ENCODE data around the gene NQO2. TPM values are rescaled to one million over a fixed set of nuclear protein-coding genes. Genes with fewer than 3 reads are reported as not detected.

NQO2 gene
- total RNA-seq, 1 experiment from 2014 or later = 45.7 TPM

DNA sequence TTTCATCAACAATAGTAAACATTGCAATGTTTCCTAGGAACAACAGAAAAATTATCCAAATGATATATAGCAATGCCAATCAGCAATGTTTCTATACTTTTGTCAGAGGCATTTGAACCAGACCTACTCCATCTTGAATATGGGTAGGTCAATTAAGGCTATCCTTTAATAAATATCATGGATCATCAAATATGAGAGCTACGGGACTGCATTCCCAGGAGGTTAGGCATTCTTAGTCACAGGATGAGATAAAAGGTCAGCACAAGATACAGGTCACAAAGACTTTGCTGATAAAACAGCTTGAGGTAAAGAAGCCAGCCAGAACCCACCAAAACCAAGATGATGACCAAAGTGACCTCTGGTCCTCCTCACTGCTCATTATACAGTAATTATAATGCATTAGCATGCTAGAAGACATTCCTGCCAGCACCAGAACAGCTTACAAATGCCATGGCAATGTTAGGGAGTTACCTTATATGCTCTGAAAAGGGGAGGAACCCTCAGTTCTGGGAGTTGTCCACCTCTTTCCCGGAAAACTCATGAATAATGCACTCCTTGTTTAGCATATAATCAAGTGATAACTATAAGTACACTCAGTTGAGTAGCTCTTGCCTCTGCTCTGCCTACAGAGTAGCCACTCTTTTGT is 19.8 kb upstream of the NQO2 start:
- DNase-seq (ENCODE audit: low read depth, low spot score) = no peak
- ChIA-PET POLR2A (interaction anchor here (0.7 kb wide), 1 partner anchor 38 kb away, joined by 3 read pairs; no protein-coding TSS in a partner anchor), CTCF (no interaction called here)
- H3K27me3 ChIP-seq (ENCODE audit: control insufficient read depth, insufficient read depth, low read length) = no peaks in the 10 kb centered on the region
- in situ Hi-C loops (cut with HindIII; ENCODE audit: low pct_unique_long_range_greater_than_20kb, low sequenced_read_pairs) (no loop called here), intact Hi-C loops (cut with micrococcal nuclease; ENCODE audit: unreplicated experiment) (no loop called here)
- no peak overlapping the region for H3K4me3 ChIP-seq (ENCODE audit: low read depth in 2 of 2, low read length in 2 of 2)
- no TSS peak for BruUV-seq (replicated peaks)
- no peaks in the 10 kb centered on the region for H3K36me3 ChIP-seq (ENCODE audit: control insufficient read depth, insufficient read depth, low read length)
- TF ChIP-seq POLR2AphosphoS5 (IDR thresholded peaks at IDR 0.05; ENCODE audit: low read depth, low read length) (no peak), REST (IDR thresholded peaks at IDR 0.05; ENCODE audit: insufficient read depth in 1 of 2, low read depth in 2 of 2, low read length in 1 of 2) (no peak)
- 0 out of 2 replicates have a peak, but pooled peaks have one; percentile 7 for ATAC-seq
- no peak overlapping the region for H3K27ac ChIP-seq (ENCODE audit: low read length)
- peaks cover 6% of the 10 kb centered on the region; the same call in 1 of the 2 replicates for H3K4me1 ChIP-seq (ENCODE audit: control insufficient read depth, insufficient read depth, low read length)
- no peaks in the 10 kb centered on the region for H3K9me3 ChIP-seq (ENCODE audit: control insufficient read depth, insufficient read depth, low read depth, low read length)

GRCh38 chr6:2980465-2980855 is 19.2 kb upstream of the NQO2 start:
- no peak for ATAC-seq
- no TSS peak for BruUV-seq (replicated peaks)
- H3K36me3 ChIP-seq (ENCODE audit: control insufficient read depth, insufficient read depth, low read length) = no peaks in the 10 kb centered on the region
- ChIA-PET POLR2A (interaction anchor here (0.7 kb wide), 1 partner anchor 38 kb away, joined by 3 read pairs; no protein-coding TSS in a partner anchor), CTCF (no interaction called here)
- in situ Hi-C loops (cut with HindIII; ENCODE audit: low pct_unique_long_range_greater_than_20kb, low sequenced_read_pairs) = no loop called here
- H3K4me3 ChIP-seq (ENCODE audit: low read depth in 2 of 2, low read length in 2 of 2) = no peak overlapping the region
- peaks cover 6% of the 10 kb centered on the region; the same call in 1 of the 2 replicates for H3K4me1 ChIP-seq (ENCODE audit: control insufficient read depth, insufficient read depth, low read length)
- TF ChIP-seq TCF7L2 (IDR thresholded peaks at IDR 0.05; ENCODE audit: low read depth, low read length) = no peak
- TF ChIP-seq POLR2AphosphoS5 (IDR thresholded peaks at IDR 0.05; ENCODE audit: low read depth, low read length) = no peak
- no peak for TF ChIP-seq REST (IDR thresholded peaks at IDR 0.05; ENCODE audit: insufficient read depth in 1 of 2, low read depth in 2 of 2, low read length in 1 of 2)
- TF ChIP-seq SIN3A (IDR thresholded peaks at IDR 0.05; ENCODE audit: borderline replicate concordance, insufficient read depth, low read depth, low read length) = no peak
- TF ChIP-seq, protein P1, sequence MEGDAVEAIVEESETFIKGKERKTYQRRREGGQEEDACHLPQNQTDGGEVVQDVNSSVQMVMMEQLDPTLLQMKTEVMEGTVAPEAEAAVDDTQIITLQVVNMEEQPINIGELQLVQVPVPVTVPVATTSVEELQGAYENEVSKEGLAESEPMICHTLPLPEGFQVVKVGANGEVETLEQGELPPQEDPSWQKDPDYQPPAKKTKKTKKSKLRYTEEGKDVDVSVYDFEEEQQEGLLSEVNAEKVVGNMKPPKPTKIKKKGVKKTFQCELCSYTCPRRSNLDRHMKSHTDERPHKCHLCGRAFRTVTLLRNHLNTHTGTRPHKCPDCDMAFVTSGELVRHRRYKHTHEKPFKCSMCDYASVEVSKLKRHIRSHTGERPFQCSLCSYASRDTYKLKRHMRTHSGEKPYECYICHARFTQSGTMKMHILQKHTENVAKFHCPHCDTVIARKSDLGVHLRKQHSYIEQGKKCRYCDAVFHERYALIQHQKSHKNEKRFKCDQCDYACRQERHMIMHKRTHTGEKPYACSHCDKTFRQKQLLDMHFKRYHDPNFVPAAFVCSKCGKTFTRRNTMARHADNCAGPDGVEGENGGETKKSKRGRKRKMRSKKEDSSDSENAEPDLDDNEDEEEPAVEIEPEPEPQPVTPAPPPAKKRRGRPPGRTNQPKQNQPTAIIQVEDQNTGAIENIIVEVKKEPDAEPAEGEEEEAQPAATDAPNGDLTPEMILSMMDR (IDR thresholded peaks at IDR 0.05) = no peak
- DNase-seq (ENCODE audit: low read depth, low spot score) = no peak
- no peaks in the 10 kb centered on the region for H3K9me3 ChIP-seq (ENCODE audit: control insufficient read depth, insufficient read depth, low read depth, low read length)
- no peak overlapping the region for H3K27ac ChIP-seq (ENCODE audit: low read length)
- no peaks in the 10 kb centered on the region for H3K27me3 ChIP-seq (ENCODE audit: control insufficient read depth, insufficient read depth, low read length)
- intact Hi-C loops (cut with micrococcal nuclease; ENCODE audit: unreplicated experiment) = no loop called here

Measured in Panc1 (cell line).